BE2C (cell line): Measurements from ENCODE around the gene CHST11.
"Not testable (repeated sequence)": the region's sequence is repeated elsewhere in the genome, so short reads cannot be mapped to it uniquely, and the experiment has no call there.

Experiments used
- DNase-seq: peaks from one replicate; pipeline ENCODE4 v3.0.0-alpha.2; 2020
- H3K27me3 ChIP-seq: fragments of 250-450 bp; sonication (Bioruptor Pico); 2 replicates; pipeline ENCODE4 v1.5.1; 2020; ENCODE audit warnings: mild to moderate bottlenecking
- H3K36me3 ChIP-seq: fragments of 250-450 bp; sonication (Bioruptor Pico); 2 replicates; pipeline ENCODE4 v1.5.1; 2020; ENCODE audit warnings: mild to moderate bottlenecking
- H3K4me1 ChIP-seq: fragments of 250-450 bp; sonication (Bioruptor Pico); 2 replicates; pipeline ENCODE4 v1.5.1; 2020
- H3K4me3 ChIP-seq: 2 replicates; pipeline ENCODE4 v1.5.1; 2011; ENCODE audit warnings: low read depth, low read length
- H3K9me3 ChIP-seq: fragments of 250-450 bp; sonication (Bioruptor Pico); 2 replicates; pipeline ENCODE4 v1.5.1; 2020
- TF ChIP-seq, protein P1 (sequence below): IDR thresholded peaks from 2 replicates; pipeline ENCODE4 v1.5.1; 2012; ENCODE audit warnings: mild to moderate bottlenecking, low read depth, low read length

CHST11 gene

DNA sequence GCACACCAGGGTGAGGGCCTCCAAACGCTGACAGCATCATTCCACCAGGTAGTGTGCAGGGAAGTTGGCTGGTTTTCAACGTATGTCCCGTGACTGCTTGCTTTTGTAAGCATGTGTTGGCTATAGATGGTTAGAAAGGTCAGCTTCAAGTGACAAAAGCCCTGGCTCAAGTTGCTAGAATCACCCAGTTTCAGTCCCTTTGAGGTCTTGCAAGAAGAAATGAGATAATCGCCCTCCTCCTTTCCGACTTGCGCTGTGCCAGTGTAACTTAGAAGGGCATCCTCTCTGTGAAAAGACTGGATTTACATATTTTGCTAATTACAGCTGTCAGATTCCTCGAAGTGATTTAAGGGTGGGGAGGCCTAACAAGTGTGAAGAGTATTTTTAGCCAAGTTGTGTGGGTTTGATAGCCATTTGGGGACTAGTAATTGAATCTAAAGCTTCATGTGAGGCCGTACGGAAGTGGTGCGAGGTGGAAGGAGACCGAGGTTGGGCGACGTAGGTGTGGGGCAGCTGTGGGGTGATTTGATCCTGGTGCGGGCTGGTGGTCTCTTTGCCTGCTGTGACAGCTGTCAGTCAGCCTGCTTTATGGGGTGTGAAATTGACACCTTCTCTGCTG lies 94.7 kb downstream of the CHST11 start:
- no peak for DNase-seq
- TF ChIP-seq, protein P1, sequence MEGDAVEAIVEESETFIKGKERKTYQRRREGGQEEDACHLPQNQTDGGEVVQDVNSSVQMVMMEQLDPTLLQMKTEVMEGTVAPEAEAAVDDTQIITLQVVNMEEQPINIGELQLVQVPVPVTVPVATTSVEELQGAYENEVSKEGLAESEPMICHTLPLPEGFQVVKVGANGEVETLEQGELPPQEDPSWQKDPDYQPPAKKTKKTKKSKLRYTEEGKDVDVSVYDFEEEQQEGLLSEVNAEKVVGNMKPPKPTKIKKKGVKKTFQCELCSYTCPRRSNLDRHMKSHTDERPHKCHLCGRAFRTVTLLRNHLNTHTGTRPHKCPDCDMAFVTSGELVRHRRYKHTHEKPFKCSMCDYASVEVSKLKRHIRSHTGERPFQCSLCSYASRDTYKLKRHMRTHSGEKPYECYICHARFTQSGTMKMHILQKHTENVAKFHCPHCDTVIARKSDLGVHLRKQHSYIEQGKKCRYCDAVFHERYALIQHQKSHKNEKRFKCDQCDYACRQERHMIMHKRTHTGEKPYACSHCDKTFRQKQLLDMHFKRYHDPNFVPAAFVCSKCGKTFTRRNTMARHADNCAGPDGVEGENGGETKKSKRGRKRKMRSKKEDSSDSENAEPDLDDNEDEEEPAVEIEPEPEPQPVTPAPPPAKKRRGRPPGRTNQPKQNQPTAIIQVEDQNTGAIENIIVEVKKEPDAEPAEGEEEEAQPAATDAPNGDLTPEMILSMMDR: no peak
- Histone ChIP-seq H3K9me3 (no peaks in the 10 kb centered on the region; the same call in 1 of the 2 replicates), H3K4me3 (no peak overlapping the region), H3K27me3 (no peaks in the 10 kb centered on the region), H3K4me1 (peaks cover 4% of the 10 kb centered on the region), H3K36me3 (no peaks in the 10 kb centered on the region)

DNA sequence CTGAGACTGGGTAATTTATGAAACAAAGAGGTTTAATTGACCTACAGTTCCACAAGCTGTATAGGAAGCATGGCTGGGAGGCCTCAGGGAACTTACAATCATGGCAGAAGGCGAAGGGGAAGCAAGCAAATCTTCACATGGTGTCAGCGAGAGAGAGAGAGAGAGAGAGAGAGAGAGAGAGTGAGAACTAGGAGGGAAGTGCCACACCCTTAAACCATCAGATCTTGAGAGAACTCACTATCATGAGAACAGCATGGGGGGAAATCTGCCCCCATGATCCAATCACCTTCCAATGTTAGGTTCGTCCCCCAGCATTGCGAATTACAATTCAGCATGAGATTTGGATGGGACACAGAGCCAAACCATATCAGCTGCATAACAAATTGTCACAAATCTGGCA lies 96.7 kb downstream of the CHST11 start:
- H3K4me1 ChIP-seq: peaks cover 4% of the 10 kb centered on the region
- H3K9me3 ChIP-seq: no peaks in the 10 kb centered on the region; the same call in 1 of the 2 replicates
- no peaks in the 10 kb centered on the region for H3K36me3 ChIP-seq
- no peak for DNase-seq
- TF ChIP-seq, protein P1: no peak
- no peaks in the 10 kb centered on the region for H3K27me3 ChIP-seq
- no peak overlapping the region for H3K4me3 ChIP-seq

DNA sequence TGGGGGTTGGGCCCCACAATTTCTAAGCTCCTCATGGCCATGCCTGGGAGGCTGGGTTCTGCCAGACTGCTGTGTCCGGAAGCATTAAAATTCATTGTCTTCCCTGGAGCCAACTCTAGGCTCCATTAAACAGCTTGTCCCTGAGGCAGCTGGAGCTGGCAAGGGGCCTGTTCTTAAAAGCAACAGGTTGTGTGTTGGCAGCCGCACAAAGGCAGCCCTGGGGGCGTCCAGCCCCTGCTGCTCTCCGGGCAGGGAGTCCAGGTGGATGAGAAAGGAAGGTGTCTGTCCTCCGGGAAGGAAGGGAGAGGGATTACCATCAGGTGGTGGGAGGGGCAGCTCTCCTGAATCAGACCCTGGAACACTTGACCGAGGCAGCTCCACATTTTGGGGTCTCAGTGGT lies 98.9 kb downstream of the CHST11 start:
- TF ChIP-seq, protein P1: no peak
- Histone ChIP-seq H3K36me3 (no peaks in the 10 kb centered on the region), H3K27me3 (no peaks in the 10 kb centered on the region), H3K4me1 (peaks cover 4% of the 10 kb centered on the region), H3K9me3 (no peaks in the 10 kb centered on the region; the same call in 1 of the 2 replicates), H3K4me3 (no peak overlapping the region)
- peak; percentile 75 for DNase-seq

DNA sequence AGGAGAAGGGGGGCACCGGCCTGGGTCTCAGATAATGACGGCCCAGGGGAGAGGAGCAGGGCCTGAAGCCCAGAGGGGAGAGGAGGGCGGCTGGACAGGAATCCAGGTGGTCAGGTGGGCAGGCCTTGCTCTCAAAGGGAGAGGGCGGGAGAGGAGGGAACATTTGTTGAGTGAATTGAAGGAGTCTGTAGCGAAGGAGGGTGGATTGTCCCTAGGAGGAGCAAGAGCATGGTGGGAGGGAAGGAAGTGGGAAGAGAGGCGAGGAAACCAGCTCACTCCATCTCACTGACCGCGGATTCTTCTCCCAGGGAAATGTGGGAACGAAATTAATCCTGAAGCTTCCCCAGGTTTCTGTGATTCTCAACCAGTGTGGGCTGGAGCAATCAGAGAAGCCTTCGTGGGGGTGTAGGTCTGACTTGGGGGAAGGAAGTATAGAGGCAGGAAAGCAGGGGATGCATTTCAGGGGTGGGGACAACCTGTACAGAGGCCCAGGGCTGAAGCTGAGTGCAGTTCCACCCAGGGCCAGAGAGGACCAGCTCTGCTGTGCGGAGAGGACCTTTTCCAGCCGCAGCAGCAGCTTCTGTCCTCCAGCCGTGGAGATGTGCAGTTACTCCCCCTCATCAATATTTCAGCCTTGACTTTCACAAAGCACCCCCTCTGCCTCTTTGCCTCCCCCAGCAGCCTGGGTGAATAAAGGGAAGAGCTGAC lies 100.9 kb downstream of the CHST11 start:
- Histone ChIP-seq H3K9me3 (no peaks in the 10 kb centered on the region; the same call in 1 of the 2 replicates), H3K36me3 (no peaks in the 10 kb centered on the region), H3K27me3 (no peaks in the 10 kb centered on the region), H3K4me1 (peaks cover 4% of the 10 kb centered on the region), H3K4me3 (no peak overlapping the region)
- no peak for DNase-seq
- TF ChIP-seq, protein P1: no peak

DNA sequence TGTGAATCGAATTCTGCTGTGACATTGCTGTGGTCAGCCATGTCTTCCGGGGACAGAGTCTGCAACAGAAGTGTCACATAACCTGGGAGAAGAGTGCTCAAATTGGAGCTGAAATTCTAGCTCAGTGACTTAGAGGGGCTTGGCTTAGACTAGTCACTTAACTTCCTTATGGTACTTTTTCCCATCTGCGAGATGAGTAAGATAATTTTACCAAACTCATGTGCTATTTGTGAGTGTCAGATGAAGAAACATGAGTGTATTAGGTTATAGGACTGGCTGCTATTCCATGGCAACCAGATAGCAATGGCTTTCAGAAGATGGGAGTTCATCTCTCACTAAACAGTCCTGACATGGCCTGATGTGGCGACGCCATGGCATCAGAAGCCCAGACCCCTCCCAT lies 104.1 kb downstream of the CHST11 start:
- H3K9me3 ChIP-seq: no peaks in the 10 kb centered on the region
- no peaks in the 10 kb centered on the region for H3K27me3 ChIP-seq
- H3K4me1 ChIP-seq: peaks cover 3% of the 10 kb centered on the region; the same call in 1 of the 2 replicates
- DNase-seq: no peak
- H3K4me3 ChIP-seq: no peak overlapping the region
- no peaks in the 10 kb centered on the region for H3K36me3 ChIP-seq
- TF ChIP-seq, protein P1: no peak

DNA sequence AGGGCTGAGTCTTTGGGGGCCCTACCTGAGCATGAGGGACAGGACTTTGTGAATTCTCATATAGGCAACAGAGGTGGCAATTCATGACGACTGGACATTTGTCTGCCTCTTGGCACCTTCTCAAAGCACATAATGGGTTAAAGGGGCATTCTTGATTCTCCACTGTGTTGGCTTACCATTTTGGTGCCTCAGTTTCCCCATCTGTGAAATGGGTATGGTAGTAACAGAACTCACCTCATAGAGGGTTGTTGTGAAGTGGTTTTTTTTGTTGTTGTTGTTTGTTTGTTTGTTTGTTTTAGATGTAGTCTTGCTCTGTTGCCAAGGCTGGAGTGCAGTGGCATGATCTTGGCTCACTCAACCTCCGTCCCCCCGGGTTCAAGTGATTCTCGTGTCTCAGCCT lies 106.0 kb downstream of the CHST11 start:
- H3K9me3 ChIP-seq: no peaks in the 10 kb centered on the region
- no peaks in the 10 kb centered on the region for H3K36me3 ChIP-seq
- H3K27me3 ChIP-seq: no peaks in the 10 kb centered on the region
- H3K4me3 ChIP-seq: no peak overlapping the region
- DNase-seq: no peak
- TF ChIP-seq, protein P1: no peak
- H3K4me1 ChIP-seq: peaks cover 3% of the 10 kb centered on the region; the same call in 1 of the 2 replicates

DNA sequence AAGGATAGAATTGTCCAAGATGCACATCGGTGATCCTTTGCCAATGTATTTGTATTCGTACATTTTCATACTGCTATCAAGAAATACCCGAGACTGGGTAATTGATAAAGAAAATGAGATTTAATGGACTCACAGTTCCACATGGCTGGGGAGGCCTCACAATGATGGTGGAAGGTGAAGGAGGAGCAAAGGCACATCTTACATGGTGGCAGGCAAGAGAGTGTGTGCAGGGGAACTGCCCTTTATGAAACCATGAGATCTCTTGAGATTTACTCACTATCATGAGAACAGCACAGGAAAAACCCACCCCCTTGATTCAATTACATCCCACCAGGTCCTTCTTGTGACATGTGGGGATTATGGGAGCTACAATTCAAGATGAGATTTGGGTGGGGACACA lies 107.9 kb downstream of the CHST11 start:
- H3K4me1 ChIP-seq, H3K4me3 ChIP-seq, H3K27me3 ChIP-seq, H3K9me3 ChIP-seq, H3K36me3 ChIP-seq, DNase-seq: not testable (repeated sequence)
